H1 (cell line): Measurements from ENCODE around the gene HDHD5. TPM values are rescaled to one million over a fixed set of nuclear protein-coding genes. Genes with fewer than 3 reads are reported as not detected.
A peak's percentile ranks its signal among the peaks of the same experiment; 100 is the strongest.

Experiments used
- BACH1 ChIP-seq: IDR thresholded peaks from 2 replicates; pipeline ENCODE4 v1.6.1; 2012; ENCODE audit warnings: low read length, improper control_type of control experiment
- BCL11A ChIP-seq, 2 experiments: IDR thresholded peaks; one replicate each; pipeline ENCODE4 v1.6.1; 2011; ENCODE audit warnings: low read depth in 2 of 2, low read length in 2 of 2, mild to moderate bottlenecking in 2 of 2
- CBX5 ChIP-seq: fragments of 300-800, 300-1000 bp; sonication (generic); IDR thresholded peaks from 2 replicates; pipeline ENCODE4 v1.7.1; 2016; ENCODE audit warnings: antibody characterized with exemption, low read length, low read depth
- CBX8 ChIP-seq: fragments of 300-800, 300-1000 bp; sonication (generic); IDR thresholded peaks from 2 replicates; pipeline ENCODE4 v1.7.1; 2016; ENCODE audit warnings: low read depth, low read length, borderline replicate concordance
- CEBPB ChIP-seq: IDR thresholded peaks from 2 replicates; pipeline ENCODE4 v1.6.1; 2012; ENCODE audit warnings: low read depth, low read length
- CREB1 ChIP-seq: IDR thresholded peaks from 2 replicates; pipeline ENCODE4 v1.6.1; 2012; ENCODE audit warnings: inconsistent platforms
- CTBP2 ChIP-seq: IDR thresholded peaks from 2 replicates; pipeline ENCODE4 v1.7.0; 2011; ENCODE audit warnings: borderline replicate concordance, mild to moderate bottlenecking, moderate library complexity, mixed read lengths, low read length; ENCODE audit not compliant: insufficient read depth, insufficient read length
- E2F6 ChIP-seq: IDR thresholded peaks from 2 replicates; pipeline ENCODE4 v1.6.1; 2012; ENCODE audit warnings: inconsistent platforms
- EGR1 ChIP-seq: IDR thresholded peaks from 2 replicates; pipeline ENCODE4 v1.6.1; 2011; ENCODE audit warnings: low read depth, low read length, borderline replicate concordance
- HDAC2 ChIP-seq, 2 experiments: fragments of 300-600 bp in 1 of 2; sonication (generic) in 1 of 2; IDR thresholded peaks; 2 replicates each; pipeline ENCODE4 v1.6.1; 2011 to 2012; ENCODE audit warnings: low read depth in 2 of 2, low read length in 2 of 2, mild to moderate bottlenecking in 2 of 2, moderate library complexity in 2 of 2, borderline replicate concordance in 1 of 2, inconsistent platforms in 1 of 2
- HDAC6 ChIP-seq: IDR thresholded peaks from one replicate; pipeline ENCODE4 v1.7.1; 2012; ENCODE audit warnings: low read depth, mild to moderate bottlenecking, inconsistent platforms, low read length, moderate library complexity
- KDM1A ChIP-seq: fragments of 200-600, 300-600 bp; sonication (generic); IDR thresholded peaks from 2 replicates; pipeline ENCODE4 v1.7.1; 2016; ENCODE audit warnings: mild to moderate bottlenecking, low read length, borderline replicate concordance
- MAFK ChIP-seq: IDR thresholded peaks from 2 replicates; pipeline ENCODE4 v1.6.1; 2012; ENCODE audit warnings: low read depth, mild to moderate bottlenecking, improper control_type of control experiment, low read length
- NRF1 ChIP-seq: IDR thresholded peaks from 2 replicates; pipeline ENCODE4 v1.6.1; 2011; ENCODE audit warnings: mild to moderate bottlenecking, low read depth, low read length, improper control_type of control experiment
- PHF8 ChIP-seq: fragments of 200-600 bp; sonication (generic); conservative IDR thresholded peaks from 2 replicates; pipeline ENCODE4 v1.7.1; 2012; ENCODE audit warnings: low read depth, mild to moderate bottlenecking, inconsistent platforms, low read length, moderate library complexity
- POLR2AphosphoS5 ChIP-seq: IDR thresholded peaks from 2 replicates; pipeline ENCODE4 v1.6.1; 2011; ENCODE audit warnings: low read depth, low read length
- RAD21 ChIP-seq, 2 experiments: IDR thresholded peaks in 1 of 2; conservative IDR thresholded peaks in 1 of 2; 2 replicates each; pipeline ENCODE4 v1.6.1; 2011; ENCODE audit warnings: low read depth in 2 of 2, low read length in 2 of 2, improper control_type of control experiment in 1 of 2, inconsistent platforms in 1 of 2, mild to moderate bottlenecking in 1 of 2, moderate library complexity in 1 of 2
- RNF2 ChIP-seq: fragments of 200-900, 300-1000 bp; sonication (generic); IDR thresholded peaks from 2 replicates; pipeline ENCODE4 v1.7.1; 2016; ENCODE audit warnings: borderline replicate concordance, low read depth, mild to moderate bottlenecking, antibody characterized with exemption, low read length; ENCODE audit not compliant: poor library complexity, severe bottlenecking; ENCODE audit errors: missing control alignments
- SP1 ChIP-seq: IDR thresholded peaks from 2 replicates; pipeline ENCODE4 v1.6.1; 2011; ENCODE audit warnings: low read depth, low read length
- SP4 ChIP-seq: IDR thresholded peaks from 2 replicates; pipeline ENCODE4 v1.6.1; 2012; ENCODE audit warnings: low read length, inconsistent platforms
- TAF7 ChIP-seq: optimal IDR thresholded peaks from 2 replicates; pipeline ENCODE3; 2011; ENCODE audit warnings: low read depth, mild to moderate bottlenecking, inconsistent platforms, low read length, moderate library complexity, borderline replicate concordance
- TBP ChIP-seq: IDR thresholded peaks from 2 replicates; pipeline ENCODE4 v1.6.1; 2011; ENCODE audit warnings: low read depth, low read length, improper control_type of control experiment
- YY1 ChIP-seq: IDR thresholded peaks from 2 replicates; pipeline ENCODE4 v1.6.1; 2011; ENCODE audit warnings: low read depth, mild to moderate bottlenecking, low read length
- polyA plus RNA-seq, 7 experiments: library from polyadenylated mRNA; depleted of rRNA in 3 of 7; stranded (reverse) in 5 of 7; unstranded in 2 of 7; fragments of >200 nt in 5 of 7; fragments of 200-250 nt in 2 of 7; gene quantifications; 1 replicate in 5 of 7; 2 replicates in 1 of 7; 4 replicates in 1 of 7; pipeline versions ENCODE4 v1.2.1 to v1.2.3, GENCODE V29; 2011 to 2013; ENCODE audit warnings: missing spikeins in 2 of 7, mixed read lengths in 2 of 7
- total RNA-seq: library from RNA; stranded (reverse); fragmentation: NEBNext Ultra II Directional; extraction: Animal tissue kit (Norgen Biotek cat#: 25700); gene quantifications from 2 replicates; pipeline ENCODE4 v1.2.1, GENCODE V29; 2021

The HDHD5 gene
- total and polyA plus RNA-seq, 2 of the 8 experiments (the other 6 are each of a cell fraction or from before 2014, with no cell fraction given), result 68.3 to 123 TPM

GRCh38 chr22:17158568-17159503 lies at the start of gene HDHD5 (continued):
- peak; percentile 38 for TF ChIP-seq RNF2
- no peak for TF ChIP-seq BCL11A (IDR thresholded peaks at IDR 0.05; ENCODE audit: low read depth in 2 of 2, low read length in 2 of 2)
- TF ChIP-seq POLR2AphosphoS5, result 0 out of 2 replicates have a peak, but pooled peaks have one; percentile 28
- no peak for TF ChIP-seq CBX5
- no peak for TF ChIP-seq SP1
- TF ChIP-seq RAD21 (IDR thresholded peaks at IDR 0.05 in 1 of 2, conservative IDR thresholded peaks at IDR 0.05 in 1 of 2; ENCODE audit: low read depth in 2 of 2, low read length in 2 of 2), result no peak
- peak in 1 of 2 experiments; percentile 71; a peak in 2 of 4 replicates for TF ChIP-seq HDAC2 (IDR thresholded peaks at IDR 0.05; ENCODE audit: borderline replicate concordance in 1 of 2, low read depth in 2 of 2, low read length in 2 of 2)
- no peak for TF ChIP-seq CEBPB
- TF ChIP-seq PHF8, result peak; percentile 64
- no peak for TF ChIP-seq NRF1
- TF ChIP-seq CTBP2, result no peak
- no peak for TF ChIP-seq CBX8
- no peak for TF ChIP-seq KDM1A
- no peak for TF ChIP-seq HDAC6
- TF ChIP-seq TAF7, result peak; percentile 9
- TF ChIP-seq MAFK, result no peak
- no peak for TF ChIP-seq SP4
- TF ChIP-seq CREB1, result peak; percentile 27
- TF ChIP-seq TBP, result peak; percentile 61; the same call in 1 of the 2 replicates
- peak; percentile 85 for TF ChIP-seq E2F6
- TF ChIP-seq EGR1, result no peak
- no peak for TF ChIP-seq YY1
- no peak; the same call in none of the 2 replicates for TF ChIP-seq BACH1
